ENCODE data around the gene PALLD.
"Not testable (repeated sequence)": the region's sequence is repeated elsewhere in the genome, so short reads cannot be mapped to it uniquely, and the experiment has no call there.

The PALLD gene

DNA sequence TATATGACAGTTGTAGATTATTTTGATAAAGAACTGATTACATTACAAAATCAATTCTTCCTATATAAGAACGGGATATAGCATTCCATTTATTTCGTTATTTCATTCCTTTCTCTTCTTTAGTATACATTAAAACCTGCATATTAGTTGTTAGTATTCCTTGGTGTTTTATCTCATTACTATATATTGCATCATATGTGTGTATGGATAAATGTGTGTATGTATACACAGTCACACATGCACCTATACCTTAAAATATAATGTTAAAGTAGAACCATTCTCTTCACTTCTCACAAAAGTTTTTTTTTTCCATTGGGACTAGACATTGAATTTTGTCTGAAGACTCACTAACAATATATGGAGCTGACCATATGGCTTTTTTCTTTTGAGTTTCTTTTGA is 5.3 kb upstream of the PALLD start:
- no peak for DNase-seq (ENCODE audit: low read depth)

DNA sequence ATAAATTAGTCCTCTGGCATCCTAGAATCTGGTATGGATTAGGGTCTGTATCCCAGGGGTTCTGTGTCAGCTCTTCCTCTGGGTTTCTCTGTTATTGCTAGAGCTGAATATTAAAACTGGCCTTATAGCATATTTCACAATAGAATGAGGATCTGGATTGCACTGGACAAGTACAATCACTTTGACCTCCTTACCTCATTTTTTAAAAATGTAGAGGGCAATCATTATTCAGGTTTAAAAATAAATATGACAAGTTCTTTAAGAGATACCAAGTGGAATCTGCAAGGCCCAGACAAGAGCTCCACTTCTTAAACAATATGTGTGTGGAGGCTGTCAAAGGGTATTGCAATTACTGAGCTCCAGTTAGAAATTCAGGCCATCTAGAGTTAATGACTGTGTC is 1.4 kb downstream of the PALLD start:
- DNase-seq (ENCODE audit: low read depth): no peak

DNA sequence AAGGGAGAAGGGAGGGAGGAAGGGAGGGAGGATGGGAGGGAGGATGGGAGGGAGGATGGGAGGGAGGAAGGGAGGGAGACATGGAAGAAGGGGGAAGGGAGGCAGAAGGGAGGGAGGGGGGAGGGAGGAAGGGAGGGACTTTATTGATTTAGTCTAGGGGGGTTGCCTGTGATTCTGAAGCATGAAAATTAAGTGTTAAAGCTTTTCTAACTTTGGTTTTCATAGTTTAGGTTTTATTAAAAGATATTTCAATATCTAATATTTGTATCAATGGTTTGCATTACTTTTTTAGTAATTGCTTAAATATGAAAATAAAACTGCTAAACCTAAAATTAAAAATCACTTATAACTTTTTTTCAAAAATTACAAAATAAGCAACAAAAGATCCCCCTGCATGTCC is 2.4 kb downstream of the PALLD start:
- no peak for DNase-seq (ENCODE audit: low read depth)

DNA sequence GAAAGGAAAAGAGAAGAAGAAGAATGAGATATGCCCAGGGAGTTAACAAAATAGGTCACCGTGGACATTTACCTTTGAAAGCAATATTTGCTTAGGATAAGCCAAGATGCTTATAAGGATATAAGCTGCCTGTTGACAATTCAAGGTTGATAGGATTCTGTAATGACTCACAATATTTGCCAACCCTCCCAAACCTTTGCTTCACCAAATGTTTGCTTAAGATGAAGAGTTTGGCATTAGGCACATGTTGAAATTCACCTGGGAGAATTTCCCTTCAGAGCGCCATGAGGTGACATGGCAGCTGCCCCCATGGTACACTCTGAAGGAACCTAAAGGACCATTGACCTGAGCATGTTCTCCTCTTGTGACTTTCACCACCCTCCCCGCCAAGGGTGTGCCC is 4.6 kb downstream of the PALLD start:
- DNase-seq (ENCODE audit: low read depth): no peak

DNA sequence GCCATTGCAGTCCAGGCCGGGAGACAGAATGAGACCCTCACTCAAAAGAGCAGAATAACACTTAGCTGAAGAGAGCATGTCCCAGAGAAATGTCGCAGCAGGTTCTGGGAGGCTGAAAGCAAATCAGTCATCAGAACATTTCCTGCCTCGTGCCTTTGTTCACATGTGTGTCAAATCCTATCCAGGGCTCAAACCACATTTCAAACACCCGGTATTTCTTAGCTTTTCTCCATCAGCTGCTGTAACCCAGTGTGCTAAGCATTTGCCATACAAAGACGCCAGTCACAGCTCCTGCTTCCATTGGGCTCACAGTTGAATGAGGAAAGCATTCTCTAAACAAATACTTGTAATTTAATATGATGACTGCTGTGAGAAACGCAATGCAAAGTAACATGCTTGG is 6.0 kb downstream of the PALLD start:
- no peak for DNase-seq (ENCODE audit: low read depth)

DNA sequence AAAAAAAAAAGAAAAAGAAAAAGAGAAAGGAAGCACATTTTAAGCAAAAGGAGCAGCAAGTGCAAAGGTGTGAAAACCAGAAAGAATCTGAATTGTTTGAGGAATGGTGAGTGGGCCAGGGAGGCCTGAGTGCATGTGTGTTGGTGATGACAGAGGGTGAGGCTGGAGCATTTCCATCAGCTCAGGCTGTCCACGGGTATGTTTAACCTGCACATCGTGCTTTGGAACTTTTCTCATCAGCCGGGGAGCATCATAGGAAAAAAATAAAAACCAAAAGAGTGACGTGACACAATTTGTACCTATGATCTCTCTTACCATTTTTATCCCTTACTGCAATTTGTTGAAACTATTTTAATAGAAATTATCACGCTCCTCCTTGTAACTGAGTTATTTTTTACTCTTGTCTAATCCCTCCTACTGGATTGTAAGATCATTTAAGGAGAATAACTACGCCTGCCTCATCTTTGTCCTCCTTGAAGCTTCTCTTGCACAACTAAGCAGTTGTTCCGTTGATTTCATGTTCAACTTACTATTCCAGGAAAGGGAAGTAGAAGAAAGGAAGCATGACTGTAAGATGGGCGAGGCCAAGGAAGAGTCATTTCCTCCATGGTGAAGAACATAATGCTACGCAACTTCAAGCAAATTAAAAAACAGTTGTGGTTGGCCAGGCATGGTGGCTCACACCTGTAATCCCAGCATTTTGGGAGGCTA is 7.0 kb downstream of the PALLD start:
- DNase-seq (ENCODE audit: low read depth): no peak

DNA sequence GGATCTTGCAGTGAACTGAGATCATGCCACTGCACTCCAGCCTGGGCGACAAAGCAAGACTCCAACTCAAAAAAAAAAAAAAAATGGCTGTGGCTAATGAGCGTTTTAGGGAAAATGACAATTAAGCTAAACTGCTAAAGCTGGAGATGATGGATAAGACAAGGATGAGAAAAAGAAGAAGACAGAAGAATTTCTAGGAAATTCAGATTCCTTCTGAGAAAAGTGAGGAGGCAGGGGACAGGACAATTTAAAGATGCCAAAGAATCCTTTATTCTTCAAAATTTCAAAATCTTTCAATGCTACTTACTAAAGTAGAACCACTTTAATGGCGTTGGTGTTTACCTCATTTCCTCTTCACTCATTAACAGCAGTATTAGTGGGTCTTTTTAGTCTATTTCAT is 7.7 kb downstream of the PALLD start:
- no peak for DNase-seq (ENCODE audit: low read depth)

DNA sequence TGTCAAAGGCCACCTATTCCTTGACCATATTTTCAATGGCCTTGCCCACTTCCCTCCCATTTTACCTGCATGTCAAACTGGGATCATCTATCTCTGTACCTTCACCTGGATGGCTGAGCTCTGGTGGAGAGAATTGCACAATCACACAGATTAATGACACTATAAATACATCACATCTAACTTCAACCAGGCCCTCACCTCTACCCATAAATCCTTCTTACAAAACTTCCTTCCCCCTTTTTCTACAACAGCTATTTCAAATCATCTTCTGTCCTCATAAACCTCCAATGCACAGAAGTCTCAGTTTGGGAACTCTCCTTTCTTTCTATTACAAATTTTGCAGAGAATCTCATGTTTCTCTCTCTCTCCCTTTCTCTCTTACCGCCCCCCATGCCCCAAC is 9.2 kb downstream of the PALLD start:
- no peak for DNase-seq (ENCODE audit: low read depth)

DNA sequence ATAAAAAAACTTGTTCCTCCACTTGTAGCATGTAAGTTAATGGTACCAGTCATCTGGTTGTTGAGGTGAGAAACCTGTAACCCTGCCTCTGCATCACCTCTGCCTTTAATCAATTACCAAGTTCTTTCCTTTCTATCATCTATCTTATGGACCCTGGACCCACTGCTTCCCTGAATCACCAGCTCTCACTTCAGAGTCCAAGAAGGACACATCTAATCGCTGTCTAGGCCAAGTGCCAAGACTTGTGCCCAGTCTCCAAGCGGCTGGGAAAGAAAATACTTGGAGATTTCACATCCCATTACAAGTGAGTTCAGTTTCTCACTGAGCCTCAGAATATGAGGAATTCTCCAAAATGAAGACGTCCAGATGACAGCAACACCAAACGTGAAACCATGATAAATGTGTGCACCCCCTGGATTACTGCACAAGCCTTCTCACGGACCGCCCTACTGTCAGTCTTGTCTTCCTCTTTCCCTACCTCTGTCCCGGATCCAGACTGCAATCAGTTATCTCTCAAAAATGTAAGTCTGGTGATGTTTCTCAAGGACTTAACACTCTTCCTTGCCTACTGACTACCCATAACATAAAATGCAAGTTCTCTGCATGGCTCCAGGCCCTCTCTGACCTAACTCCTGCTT is 10.4 kb downstream of the PALLD start:
- no peak for DNase-seq (ENCODE audit: low read depth)

DNA sequence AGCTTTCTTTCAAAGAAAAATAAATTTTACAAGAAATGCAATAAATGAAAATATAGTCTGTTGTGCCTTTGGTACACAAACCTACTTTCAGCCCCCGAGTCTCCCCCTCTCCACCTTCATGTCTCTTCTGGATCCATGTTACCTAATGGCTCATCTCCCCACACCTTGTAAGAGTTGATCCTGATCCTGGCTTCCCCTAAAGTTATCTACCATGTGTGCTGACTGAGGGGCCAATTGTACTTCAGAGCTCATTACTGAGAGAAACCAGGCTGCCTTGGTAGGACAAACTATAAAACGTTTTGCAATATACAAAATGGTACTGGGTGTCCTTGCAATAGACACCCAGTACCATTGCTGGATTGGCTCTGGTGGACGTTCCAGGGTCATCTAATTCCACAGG is 11.8 kb downstream of the PALLD start:
- DNase-seq (ENCODE audit: low read depth): no peak

DNA sequence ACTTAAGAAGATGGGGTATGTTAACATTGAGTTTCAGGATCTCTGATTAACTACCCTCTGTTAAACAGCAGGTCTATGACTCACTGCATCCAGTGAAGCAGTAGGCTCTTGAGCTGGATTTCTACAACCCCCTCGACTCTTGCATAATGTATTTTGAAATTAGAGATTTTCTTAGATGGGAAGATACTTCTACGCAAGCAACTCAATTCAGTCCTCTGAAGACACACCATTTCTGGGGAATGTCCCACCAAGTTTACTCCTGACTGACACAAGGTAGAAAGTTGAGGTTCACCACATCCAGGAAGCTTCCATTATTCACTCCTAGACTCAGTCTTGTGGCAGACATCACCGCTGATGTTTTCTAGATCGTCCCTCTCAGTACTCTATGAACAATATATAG is 12.9 kb downstream of the PALLD start:
- no peak for DNase-seq (ENCODE audit: low read depth)

DNA sequence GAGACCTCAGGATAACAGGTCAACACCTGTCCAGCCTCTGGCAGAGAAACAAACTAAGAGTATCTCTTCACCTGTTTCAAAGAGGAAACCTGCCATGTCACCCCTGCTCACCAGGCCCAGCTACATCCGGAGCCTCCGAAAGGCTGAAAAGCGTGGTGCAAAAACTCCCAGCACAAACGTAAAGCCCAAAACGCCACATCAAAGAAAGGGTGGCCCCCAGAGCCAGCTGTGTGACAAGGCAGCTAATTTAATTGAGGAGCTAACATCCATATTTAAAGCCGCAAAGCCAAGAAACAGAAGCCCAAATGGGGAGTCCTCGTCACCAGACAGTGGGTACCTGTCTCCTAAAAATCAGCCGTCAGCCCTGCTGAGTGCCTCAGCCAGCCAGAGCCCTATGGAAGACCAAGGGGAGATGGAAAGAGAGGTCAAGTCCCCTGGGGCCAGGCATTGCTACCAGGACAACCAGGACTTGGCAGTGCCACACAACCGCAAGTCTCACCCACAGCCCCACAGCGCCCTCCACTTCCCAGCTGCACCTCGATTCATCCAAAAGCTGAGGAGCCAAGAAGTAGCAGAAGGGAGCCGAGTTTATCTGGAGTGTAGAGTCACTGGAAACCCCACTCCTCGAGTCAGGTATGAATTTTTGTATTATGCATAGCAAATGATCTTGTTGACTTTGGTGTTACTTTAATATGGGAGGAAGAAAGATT is 15.1 kb downstream of the PALLD start:
- DNase-seq (ENCODE audit: low read depth): peak; percentile 60

DNA sequence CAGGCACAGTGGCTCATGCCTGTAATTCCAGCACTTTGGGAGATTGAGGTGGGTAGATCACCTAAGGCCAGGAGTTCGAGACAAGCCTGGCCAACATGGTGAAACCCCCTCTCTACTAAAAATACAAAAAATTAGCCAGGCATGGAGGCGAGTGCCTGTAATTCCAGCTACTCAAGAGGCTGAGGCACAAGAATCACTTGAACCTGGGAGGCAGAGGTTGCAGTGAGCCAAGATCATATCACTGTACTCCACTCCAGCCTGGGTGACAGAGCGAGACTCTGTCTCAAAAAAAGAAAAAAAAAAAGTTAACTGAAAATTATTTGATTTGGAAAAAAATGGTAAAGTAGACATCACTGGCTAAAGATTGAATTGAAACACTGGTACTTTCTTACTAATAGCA is 17.0 kb downstream of the PALLD start:
- not testable (repeated sequence) for DNase-seq (ENCODE audit: low read depth)

DNA sequence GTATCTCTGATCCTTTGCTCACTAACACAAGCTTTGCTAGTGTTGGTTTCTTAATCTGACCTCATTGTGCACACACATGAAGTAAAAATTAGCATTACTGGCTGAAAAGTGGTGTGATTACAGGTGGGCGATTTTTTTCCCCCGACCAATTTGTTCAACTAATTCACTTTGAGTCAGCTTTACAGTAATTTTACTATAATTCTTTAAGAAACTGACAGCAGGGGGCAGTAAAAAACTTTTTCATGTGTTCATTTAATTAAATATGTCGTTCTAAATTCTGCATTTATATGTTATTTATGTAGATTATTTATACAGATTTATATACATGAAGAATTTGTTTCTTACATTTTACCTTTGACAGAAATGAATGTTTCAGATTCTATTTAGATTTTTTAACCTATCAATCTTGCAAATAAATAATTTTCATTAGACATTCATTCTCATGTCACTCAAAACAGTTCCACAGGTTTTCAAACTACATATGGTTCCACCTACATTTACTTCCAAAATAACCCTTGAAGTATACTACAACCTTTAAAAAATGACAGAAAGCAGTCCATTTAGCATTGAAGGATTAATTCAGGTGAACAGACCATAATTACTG is 17.5 kb downstream of the PALLD start:
- no peak for DNase-seq (ENCODE audit: low read depth)

DNA sequence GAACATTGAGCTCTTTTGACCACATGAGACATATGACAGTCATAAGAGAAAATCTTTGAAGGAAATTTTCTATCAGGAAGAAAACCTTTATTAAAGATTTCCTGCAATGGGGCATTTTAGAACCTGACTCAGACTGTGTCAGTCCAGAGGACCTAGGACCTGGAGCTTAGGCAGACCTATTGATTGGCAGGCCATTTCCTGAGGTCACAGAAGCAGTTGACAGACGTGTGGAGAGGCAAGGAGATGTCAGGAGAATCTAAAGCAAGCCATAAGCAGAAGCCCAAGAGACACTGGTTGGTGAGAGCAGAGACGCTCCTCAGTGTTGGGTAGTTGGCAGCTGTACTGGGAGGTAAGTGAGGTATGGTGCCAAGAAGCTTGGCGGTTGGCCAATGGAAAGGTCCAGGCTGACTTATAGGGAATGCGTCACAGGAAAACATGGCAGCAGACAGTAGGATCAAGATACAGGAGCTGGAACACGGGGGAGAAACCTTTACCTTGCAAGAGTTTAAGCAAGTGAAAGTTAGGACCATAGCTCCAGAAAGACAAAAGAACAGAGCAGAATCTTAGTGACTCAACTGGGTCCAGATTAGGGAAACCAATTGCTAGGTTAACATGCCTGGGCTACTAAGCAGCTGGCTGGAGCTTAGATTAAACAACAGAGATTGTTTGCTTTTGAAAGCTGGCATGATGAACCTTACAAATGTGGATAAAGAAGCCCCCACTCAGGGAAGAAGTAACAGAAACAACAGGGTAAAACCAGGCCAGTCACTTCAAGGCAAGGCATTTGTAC is 18.6 kb downstream of the PALLD start:
- DNase-seq (ENCODE audit: low read depth): no peak

DNA sequence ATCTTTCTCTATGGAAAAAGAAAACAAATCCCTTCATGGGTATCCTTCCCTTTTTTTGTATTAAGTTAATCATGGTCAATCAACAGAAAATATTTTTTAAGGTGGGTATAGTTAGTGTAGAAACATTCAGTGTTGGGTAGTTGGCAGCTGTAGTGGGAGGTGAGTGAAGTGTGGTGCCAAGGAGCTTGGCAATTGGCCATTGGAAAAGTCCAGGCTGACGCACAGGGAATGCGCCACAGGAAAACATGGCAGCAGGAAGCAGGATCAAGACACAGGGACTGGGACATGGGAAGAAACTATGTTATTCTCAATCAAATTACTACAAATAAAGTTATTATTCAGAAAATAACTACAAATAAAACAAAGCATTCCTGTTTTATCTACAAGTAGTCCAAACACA is 20.0 kb downstream of the PALLD start:
- DNase-seq (ENCODE audit: low read depth): no peak

DNA sequence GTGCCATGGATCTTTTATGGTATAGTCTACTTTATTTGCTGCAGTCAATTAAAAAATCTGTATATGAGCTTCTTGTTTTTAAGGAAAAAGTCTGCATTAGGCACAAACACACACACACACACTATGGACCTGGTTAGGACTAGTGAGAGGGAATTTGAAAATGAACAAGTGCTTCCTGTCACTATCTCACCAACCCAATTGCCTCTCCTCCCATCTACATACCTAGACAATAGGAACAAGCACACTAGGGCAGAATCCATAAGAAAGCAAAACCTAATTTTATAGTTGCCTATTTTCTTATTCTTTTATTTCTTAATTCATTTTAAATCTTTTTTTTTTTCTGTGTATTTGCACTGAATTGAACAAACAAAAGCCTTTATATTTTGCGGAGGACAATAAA is 22.7 kb downstream of the PALLD start:
- DNase-seq (ENCODE audit: low read depth): no peak

DNA sequence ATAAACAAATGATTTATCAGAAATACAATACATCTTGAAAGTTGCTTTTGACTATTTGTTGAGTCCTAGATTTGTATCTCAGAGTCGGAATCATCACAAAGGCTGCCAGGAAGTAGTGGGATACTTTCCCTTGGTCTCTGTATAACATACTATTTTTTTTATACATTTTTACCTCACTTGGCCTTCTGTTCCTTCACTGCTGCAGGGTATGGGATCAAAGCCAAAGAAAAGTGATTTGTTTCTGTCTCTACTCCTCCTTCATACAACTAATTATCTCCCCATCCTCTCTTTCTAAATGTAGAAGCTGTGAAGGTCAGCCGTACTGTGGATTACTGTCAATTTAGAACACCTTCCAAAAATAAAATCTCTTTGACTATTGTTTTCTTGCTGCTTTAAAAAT is 24.9 kb downstream of the PALLD start:
- DNase-seq (ENCODE audit: low read depth): no peak

DNA sequence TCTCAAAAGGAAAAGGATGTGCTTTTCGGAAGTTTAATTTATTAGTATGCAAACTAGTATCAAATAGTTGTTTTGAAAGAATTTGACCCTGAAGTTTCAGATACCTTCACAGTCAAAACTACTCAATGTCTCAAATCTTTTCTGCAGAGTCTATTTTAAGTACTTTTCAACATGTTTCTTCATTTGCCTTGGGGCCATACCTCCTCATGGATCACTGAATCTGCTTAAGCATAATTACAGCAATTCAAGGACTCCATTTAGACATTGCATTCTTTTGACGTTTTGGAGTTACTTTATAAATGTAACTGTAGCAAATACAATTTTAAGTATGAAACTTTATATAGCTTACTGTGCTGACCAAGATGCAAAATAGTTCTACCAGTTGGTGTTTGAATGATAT is 25.5 kb downstream of the PALLD start:
- no peak for DNase-seq (ENCODE audit: low read depth)

DNA sequence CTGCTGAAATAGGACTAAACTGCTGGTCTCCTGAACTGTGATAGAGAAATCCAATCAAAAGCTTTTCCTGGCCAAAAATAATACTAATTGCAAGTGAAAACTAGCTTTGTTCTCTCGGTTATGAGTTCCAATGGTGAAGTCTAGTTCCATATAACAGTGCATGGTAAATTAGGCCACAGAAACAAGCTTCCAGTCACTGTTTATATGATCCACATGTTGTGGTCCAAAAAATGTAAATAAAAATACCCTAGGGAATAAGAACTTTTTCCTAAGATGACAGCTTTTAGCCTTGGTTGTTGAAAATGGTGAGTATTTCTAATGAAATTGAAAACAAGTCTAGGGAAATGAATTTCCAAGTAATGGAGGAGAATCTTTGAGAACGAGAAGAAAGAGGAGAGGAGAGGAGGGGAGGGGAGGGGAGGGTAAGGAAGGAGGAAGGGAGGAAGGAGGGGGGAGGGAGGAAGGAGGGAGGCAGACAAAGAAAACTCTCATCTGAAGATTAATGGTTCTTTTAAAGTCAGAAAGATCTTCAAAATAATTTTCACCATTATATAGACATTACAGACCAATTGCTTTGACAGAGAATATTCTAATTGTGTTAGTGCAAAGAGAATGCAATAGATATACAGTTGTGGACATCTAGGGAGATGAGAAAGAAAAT is 26.1 kb downstream of the PALLD start:
- DNase-seq (ENCODE audit: low read depth): no peak

DNA sequence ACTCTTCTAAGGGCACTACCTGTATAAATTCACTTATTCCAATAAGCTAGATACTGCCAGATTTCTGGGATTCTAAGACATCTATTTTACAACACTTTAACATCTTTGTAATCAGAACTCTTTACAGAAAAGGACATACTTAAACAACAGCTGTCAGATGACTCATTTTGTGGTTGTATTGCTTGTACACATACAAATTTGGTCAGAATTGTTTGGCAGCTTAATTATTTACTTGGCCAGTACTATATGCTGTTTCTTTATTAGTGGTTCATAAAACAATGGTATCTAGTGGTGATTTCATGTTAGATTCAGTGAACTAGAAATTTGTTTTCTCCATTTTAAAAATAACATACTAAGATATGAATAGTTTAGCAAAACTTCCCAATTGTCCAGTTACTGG is 27.2 kb downstream of the PALLD start:
- DNase-seq (ENCODE audit: low read depth): no peak

DNA sequence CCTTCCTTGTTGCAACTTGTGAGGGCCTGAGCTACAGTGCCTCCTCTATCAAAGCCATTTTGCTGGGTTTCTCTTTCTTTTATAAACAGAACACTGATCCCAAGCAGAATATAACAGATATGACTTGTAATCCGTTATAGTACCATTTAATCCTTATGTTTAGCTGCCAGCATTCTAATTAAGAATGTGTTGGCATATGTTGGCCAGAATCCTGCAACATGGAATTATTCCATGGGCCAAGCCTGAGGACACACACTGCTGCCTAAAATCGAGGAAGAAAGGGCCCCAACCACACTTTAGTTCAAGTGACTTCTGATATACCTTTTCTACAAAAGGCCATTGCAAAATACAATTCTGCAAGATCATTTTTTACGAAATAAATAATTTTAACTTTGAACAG is 28.0 kb downstream of the PALLD start:
- DNase-seq (ENCODE audit: low read depth): no peak

Data from T follicular helper cell (primary cell).